HTR-8/SVneo (cell line): ENCODE measurements around the gene TP73.
A peak's percentile ranks its signal among the peaks of the same experiment; 100 is the strongest.

Experiments used
- DNase-seq: peaks from one replicate; pipeline ENCODE4 v3.0.0; 2011; ENCODE audit warnings: low spot score, mixed read lengths; ENCODE audit not compliant: insufficient read length
- FAIRE-seq: peaks from 2 replicates; lab custom pipeline; 2011; peaks lifted over from hg19 to GRCh38; lab: Jason Lieb, UNC

The TP73 gene

DNA sequence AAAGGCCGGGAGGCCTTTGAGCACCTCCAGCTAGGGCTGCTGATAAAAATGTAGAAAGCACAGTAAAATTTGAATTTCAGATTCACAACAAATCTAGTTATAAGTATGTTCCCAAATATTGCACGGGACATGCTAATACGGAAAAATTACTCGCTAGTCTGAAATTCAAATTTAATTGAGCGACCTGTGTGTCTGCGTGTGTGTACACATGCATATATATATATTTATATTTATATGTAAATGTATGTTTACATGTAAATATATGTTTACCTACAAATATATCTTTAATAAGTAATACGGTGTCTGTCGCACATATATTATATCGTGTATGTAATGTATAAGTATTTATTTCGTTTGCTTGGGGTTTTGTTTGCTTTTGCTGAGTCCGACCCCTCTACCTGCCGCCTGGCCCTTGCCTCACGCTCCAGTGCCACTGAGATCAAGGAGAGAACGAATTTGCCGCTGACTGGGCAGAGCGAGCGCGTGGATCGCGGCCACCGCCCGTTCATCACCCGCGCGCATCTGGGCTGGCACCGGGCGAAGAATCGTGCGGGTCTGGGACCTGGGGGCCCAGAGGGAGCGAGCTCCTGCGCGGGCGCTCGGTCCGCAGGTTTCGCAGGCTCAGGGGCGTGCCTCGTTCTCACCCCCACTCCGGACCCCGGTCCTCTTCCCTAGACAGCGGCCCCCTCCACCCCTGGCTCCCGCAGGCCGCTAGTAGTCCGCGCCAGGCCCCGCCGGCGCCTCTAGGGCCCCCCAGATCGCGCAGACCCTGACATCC lies 1.9 kb upstream of the TP73 start:
- no peak for DNase-seq
- no peak for FAIRE-seq

DNA sequence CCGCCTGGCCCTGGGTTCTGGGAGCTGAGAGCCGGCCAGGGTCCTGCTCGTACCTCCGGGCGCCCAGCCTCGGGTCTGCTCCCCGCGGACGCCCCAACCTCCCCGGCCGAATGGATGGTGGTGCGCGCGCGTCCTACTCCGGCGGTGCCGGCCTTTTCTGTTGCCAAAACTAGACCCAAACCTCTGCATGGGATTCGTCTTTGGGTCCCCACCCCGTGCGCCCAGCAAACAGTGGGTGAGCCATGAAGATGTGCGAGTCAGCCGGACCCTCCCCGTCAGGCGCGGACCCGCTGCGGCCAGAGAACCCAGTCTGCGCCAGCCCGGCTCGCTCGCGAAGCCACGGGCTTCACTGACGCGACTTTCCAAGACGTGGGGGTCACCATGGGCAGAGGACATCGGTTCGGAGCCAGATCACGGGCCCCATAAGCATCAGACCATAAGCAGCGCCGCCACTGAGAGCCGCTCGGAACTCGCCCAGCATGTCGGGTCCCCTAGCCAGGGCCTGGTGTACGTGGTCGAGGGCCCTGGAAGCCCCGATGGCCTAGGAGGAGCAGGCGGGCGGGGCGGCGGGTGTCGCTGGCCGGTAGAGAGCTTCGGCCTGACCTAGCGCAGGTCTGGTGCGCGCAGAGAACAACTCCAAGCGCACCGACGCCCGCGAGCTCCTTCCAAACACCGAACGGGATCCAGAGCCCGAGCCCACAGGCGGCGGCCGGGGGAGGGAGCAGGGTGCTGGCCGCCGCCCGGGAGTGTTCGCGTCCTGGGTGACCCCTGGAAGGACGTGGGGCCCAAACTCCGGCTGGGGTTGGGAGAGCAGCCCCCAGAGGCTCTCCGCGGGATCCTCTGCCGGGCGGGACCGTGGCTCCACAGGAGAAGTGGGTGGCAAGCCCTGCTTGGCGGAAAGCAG lies 1.0 kb upstream of the TP73 start:
- no peak for FAIRE-seq
- DNase-seq = no peak

- FAIRE-seq (no peak), DNase-seq (peak; percentile 29)
Observed at GRCh38 chr1:3652548-3653285, 401 bp downstream of the TP73 start.

DNA sequence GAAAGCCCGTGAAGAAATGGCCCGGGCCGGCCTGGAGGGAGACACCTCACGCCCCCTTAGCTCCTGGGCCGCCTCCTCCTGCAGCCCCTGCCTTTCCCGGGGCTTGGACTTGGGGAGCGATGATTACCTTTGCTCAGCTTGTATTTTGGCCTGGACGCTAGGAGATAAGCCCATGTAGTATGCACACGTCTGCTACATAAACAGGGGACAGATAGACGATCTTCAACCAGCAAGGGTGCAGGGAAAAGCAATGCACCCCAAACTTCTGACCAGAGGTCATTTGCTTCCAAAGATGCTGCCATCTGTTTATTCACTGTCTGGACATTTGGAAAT lies 936 bp downstream of the TP73 start:
- FAIRE-seq = no peak
- DNase-seq = no peak

- no peak for FAIRE-seq
Observed at GRCh38 chr1:3654549-3655281, 2.4 kb downstream of the TP73 start.

GRCh38 chr1:3656450-3657095 lies 4.3 kb downstream of the TP73 start:
- FAIRE-seq (no peak), DNase-seq (no peak)

More at GRCh38 chr1:3654549-3655281, 2.4 kb downstream of the TP73 start:
- DNase-seq = no peak

DNA sequence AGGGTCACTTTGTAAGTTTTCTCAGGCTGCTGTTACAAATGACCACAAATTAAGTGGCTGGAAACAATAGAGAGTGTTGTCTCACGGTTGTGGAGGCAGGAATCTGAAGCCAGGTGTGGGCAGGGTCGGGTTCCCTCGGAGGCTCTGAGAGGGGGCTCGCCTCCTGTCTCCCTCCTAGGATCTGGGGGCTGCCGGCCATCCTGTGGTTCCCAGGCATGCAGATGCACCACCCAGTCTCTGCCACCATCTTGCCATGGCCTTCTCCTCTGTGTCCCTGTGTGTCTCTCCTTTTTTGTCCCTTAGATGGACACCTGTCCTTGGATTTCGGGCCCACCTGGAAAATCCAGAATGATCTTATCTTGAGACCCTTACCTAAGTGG lies 4.8 kb downstream of the TP73 start:
- FAIRE-seq (no peak), DNase-seq (no peak)

DNA sequence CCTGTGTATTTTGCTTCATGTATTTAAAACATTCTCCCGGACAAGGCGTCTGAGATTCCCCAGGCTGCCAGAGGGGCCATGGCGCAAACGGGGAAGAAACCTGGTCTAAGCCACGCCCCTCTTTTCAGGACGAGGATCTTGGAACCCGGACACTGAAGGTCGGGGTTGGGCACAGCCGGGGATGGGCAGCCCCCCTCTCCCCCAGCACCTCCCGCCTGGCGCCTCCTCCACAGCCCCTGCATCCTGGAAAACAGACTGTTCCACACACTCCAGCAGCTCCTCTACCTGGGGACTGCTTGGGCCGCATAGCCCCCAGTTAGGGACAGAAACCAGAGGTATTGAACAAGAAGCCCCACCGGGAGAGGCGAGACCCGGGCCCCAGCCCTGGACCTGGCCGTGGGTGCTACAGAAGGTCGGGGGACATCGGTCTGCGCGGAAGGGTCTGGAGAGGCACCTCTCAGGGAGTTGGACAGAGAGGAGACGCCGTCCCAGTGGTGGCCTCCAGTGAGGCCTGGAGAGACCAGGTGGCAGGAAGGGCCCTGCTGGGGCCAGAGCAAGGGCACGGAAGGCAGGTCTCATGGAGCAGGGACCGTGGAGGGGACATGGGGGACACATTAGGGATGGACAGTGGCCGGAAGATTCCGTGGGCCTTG lies 5.4 kb downstream of the TP73 start:
- FAIRE-seq = no peak
- no peak for DNase-seq

DNA sequence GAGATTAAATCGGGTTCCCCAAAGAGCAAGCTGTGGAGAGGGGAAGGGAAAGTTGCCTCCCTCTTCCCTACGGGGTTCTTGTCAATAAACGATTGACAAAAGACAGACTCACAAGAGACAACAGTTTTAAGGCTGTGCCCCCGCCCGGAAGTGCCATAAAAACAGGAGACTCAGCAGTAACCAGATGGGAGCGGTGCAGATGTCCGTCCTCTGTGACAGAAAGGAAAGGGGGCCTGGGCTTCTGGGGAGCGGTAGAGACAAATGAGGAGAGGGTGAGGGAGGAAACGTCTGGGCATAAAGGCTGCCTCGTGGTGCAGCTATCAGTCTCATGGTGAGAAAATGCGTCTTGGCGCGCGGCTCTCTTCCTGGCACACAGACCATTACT lies 5.9 kb downstream of the TP73 start:
- FAIRE-seq (no peak), DNase-seq (no peak)

DNA sequence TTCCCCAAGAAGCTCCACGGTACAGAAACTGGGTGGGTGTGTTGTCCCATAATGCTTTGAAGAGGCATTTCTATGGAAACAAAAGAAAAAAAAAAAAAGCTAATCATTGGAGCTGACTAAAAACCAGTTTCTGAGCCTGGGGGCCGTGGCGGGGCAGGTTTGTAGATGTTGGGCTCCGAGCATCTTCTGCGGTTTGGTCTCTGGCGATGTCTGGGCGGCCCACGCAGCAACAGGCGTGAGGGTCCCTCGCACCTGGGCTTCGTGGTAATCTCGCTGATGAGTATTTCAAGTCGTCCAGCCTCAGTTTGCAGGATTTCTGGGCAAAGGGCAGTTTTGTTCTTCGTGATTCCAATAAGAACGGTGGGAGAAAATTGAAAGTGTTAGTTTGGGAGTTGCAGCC lies 6.8 kb downstream of the TP73 start:
- FAIRE-seq (no peak), DNase-seq (no peak)

DNA sequence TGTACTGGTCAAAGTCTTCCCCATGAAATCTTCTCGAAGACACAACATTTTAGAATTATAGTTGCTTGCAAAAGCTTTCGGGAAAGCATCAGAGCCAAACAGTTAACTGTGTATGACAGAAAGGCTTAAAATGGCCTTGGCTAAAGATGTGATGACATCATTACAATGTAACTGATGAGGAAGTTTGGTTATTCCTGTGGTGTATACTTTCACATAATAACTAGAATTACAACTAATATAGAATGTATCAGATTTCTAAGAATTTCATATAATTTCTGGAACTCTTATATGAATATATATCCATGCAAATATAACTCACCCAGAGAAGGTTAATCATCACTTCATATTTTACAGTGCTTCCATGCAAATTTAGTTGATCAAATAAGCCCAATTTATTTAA lies 8.4 kb downstream of the TP73 start:
- FAIRE-seq = no peak

DNA sequence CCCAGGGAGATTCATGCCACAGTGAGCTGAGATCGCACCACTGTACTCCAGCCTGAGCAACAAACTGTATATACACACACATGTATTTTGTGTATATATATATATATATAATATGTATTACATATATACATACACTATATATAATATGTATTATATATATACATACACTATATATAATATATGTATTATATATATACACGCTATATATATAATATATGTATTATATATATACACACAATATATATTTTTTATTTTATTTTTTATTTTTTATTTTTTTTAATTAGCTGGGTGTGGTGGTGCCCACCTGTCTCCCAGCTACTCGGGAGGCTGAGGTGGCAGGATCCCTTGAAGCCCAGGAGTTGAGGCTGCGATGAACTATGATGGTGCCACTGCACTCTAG lies 9.3 kb downstream of the TP73 start:
- DNase-seq (no peak), FAIRE-seq (no peak)

More for the DNA sequence above, 8.4 kb downstream of the TP73 start:
- no peak for DNase-seq

GRCh38 chr1:3662080-3662671 lies 9.9 kb downstream of the TP73 start:
- DNase-seq (no peak), FAIRE-seq (no peak)

DNA sequence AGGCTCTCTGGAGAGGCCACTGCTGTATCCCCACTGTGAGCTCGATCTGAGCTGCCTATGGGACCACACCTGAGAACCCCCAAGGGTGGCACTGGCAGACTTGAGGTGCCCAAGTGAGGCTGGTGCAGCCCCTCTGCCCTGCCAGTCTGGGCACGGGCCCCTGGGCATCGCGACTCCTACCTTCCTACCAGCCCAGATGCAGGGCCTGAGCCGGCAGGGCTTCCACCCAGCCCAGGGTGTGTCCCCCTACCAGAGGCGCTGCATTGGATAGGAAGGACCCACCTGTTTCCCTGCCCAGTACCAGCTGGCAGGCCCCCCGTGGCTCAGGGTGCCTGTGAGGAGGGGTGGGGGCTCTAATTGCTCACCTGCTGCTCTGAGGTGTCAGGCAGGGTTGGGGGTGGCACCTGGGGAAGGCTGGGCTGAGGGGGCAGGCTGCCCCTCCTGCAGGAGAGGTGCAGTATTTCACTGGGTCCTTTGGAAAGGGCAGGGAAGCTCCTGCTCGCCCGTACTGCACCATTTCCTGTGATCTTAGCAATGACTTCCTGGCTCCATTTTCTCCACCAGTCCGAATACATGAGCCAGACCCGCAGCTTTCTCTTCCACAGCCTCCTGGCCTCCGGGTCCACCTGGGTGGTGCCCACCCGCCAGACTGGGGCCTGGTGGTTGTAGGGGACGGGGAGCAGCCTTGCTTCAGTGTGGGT lies 11.8 kb downstream of the TP73 start:
- DNase-seq (no peak), FAIRE-seq (no peak)

- DNase-seq (no peak), FAIRE-seq (no peak)
Observed at GRCh38 chr1:3664700-3665375, 12.5 kb downstream of the TP73 start.

- FAIRE-seq (no peak), DNase-seq (no peak)
Observed at GRCh38 chr1:3668148-3668547, 15.8 kb downstream of the TP73 start.

DNA sequence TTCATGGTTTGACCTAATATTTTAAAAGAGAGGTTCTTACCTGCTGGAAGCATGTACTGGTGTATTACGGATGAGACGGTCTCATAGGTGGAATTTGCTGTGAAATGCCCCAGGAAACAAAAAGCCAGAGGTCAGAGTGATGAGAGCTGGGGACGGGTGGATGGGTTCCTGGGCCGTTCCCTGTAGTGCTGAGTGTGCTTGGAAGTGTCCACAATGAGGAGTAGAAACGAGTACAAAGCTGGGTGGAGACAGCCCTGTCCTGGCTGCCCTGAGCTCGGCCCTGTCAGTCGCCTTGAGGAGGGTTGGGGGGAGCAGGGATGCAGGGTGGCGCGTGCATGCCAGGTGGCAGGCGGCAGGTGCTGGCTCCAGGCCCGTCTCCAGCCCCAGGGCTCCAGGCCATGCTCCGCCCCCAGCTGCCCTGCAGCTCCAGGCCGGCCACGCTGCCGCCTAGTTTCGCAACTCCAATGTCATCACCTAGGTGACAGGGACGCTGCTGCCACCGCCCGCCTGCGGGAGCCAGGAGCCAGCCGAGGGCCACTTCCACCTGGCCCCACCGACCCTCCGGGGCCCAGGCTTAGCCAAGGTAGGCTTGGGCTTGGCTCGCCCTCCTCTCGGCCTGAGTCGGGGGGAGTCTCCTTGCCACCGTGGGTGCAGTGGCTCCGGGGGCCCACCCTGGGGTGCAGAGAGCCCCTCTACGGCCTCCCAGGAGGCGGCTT lies 16.4 kb downstream of the TP73 start:
- DNase-seq (no peak), FAIRE-seq (no peak)
